K562 (cell line): Measurements from ENCODE around the gene TIPARP. TPM values are rescaled to one million over a fixed set of nuclear protein-coding genes. Genes with fewer than 3 reads are reported as not detected.
A peak's percentile ranks its signal among the peaks of the same experiment; 100 is the strongest.

Experiments
- ATAC-seq: fragments of 200-7000 bp; cut with Tn5 transposase; 3 replicates; pipeline ENCODE4 v1.9.1; 2020; ENCODE audit warnings: moderate library complexity
- BruUV-seq: library from RNA; stranded (reverse); fragments of 400-500 nt; replicated peaks from 2 replicates; lab custom pipeline; 2021; lab: Mats Ljungman, UMichigan
- CTCF ChIA-PET: fragments of 300-600 bp; formaldehyde crosslinking; extraction: SDS; loops from one replicate; lab custom pipeline; 2021; ENCODE audit warnings: low intra/inter-chr PET ratio; lab: Yijun Ruan, JAX
- POLR2A ChIA-PET: fragments of 300-600, 350-650 bp; sonication (Branson Sonifier 250); formaldehyde crosslinking; extraction: SDS; loops from one replicate; lab custom pipeline; 2021; ENCODE audit warnings: antibody characterized with exemption, inconsistent platforms; lab: Yijun Ruan, JAX
- DNase-seq, 4 experiments: peaks; one replicate each; pipeline versions ENCODE4 v3.0.0 to v3.0.0-alpha.2; 2011 to 2018; ENCODE audit warnings: low spot score in 3 of 4, mixed read lengths in 3 of 4; ENCODE audit errors: extremely low read depth in 1 of 4
- FAIRE-seq: peaks from 2 replicates; lab custom pipeline; 2011; peaks lifted over from hg19 to GRCh38; lab: Jason Lieb, UNC
- H2AFZ ChIP-seq: 2 replicates; pipeline ENCODE4 v1.6.0; 2011; ENCODE audit warnings: low read depth, low read length, control low read depth, inconsistent platforms
- H3K27ac ChIP-seq: fragments of 200-600 bp; 3 replicates; pipeline ENCODE4 v1.8.0; 2011; ENCODE audit warnings: low read depth, mild to moderate bottlenecking, control low read depth, inconsistent platforms, low read length, moderate library complexity, mixed read lengths; ENCODE audit errors: extremely low read depth
- H3K27me3 ChIP-seq, 2 experiments: fragments of 300-600 bp in 1 of 2; 2 replicates in 1 of 2; 3 replicates in 1 of 2; pipeline versions ENCODE4 v1.6.0 to v1.8.0; 2011; ENCODE audit warnings: inconsistent platforms in 2 of 2, low read length in 2 of 2, mild to moderate bottlenecking in 1 of 2, mixed read lengths in 1 of 2, moderate library complexity in 1 of 2; ENCODE audit not compliant: control insufficient read depth in 2 of 2, insufficient read depth in 2 of 2
- H3K36me3 ChIP-seq: fragments of 300-600 bp; 3 replicates; pipeline ENCODE4 v1.8.0; 2011; ENCODE audit warnings: mild to moderate bottlenecking, low read length, inconsistent platforms; ENCODE audit not compliant: control insufficient read depth, insufficient read depth
- H3K4me1 ChIP-seq, 2 experiments: fragments of 200-600 bp in 1 of 2; replicated peaks in 1 of 2; 2 replicates in 1 of 2; 3 replicates in 1 of 2; pipeline versions ENCODE4 v1.5.1 to v1.8.0; 2011; ENCODE audit warnings: inconsistent platforms in 2 of 2, low read length in 2 of 2, mild to moderate bottlenecking in 1 of 2, mixed read lengths in 1 of 2, moderate library complexity in 1 of 2; ENCODE audit not compliant: control insufficient read depth in 2 of 2, insufficient read depth in 2 of 2
- H3K4me2 ChIP-seq: 2 replicates; pipeline ENCODE4 v1.6.1; 2011; ENCODE audit warnings: low read length, control low read depth, inconsistent platforms, mixed read lengths; ENCODE audit not compliant: insufficient read depth
- H3K4me3 ChIP-seq: fragments of 200-600 bp; sonication (generic), shearing (Covaris generic); 2 replicates; pipeline ENCODE4 v1.5.1; 2016; ENCODE audit warnings: control low read depth, inconsistent platforms
- H3K79me2 ChIP-seq: fragments of 200-600 bp; 3 replicates; pipeline ENCODE4 v1.8.0; 2011; ENCODE audit warnings: low read length, inconsistent platforms; ENCODE audit not compliant: control insufficient read depth, insufficient read depth
- H3K9ac ChIP-seq, 2 experiments: 2 replicates each; pipeline versions ENCODE4 v1.6.0 to v1.6.1; 2011; ENCODE audit warnings: low read depth in 2 of 2, low read length in 2 of 2, control low read depth in 1 of 2, inconsistent platforms in 1 of 2, mild to moderate bottlenecking in 1 of 2, mixed read lengths in 1 of 2; ENCODE audit not compliant: insufficient read depth in 1 of 2
- H3K9me1 ChIP-seq: one replicate; pipeline ENCODE4 v1.6.0; 2011; ENCODE audit warnings: inconsistent platforms, mild to moderate bottlenecking, low read length, moderate library complexity; ENCODE audit not compliant: control insufficient read depth, insufficient read depth
- H3K9me3 ChIP-seq: replicated peaks from 2 replicates; pipeline ENCODE4 v1.5.1; 2011; ENCODE audit warnings: low read depth, low read length, inconsistent platforms; ENCODE audit not compliant: control insufficient read depth, insufficient read depth
- H4K20me1 ChIP-seq: replicated peaks from 2 replicates; pipeline ENCODE4 v1.6.1; 2011; ENCODE audit warnings: low read length, inconsistent platforms, mixed read lengths; ENCODE audit not compliant: control insufficient read depth, insufficient read depth
- ARID4B ChIP-seq: sonication (generic); formaldehyde crosslinking; IDR thresholded peaks from 2 replicates; pipeline ENCODE4 v1.8.0; 2022; ENCODE audit warnings: mild to moderate bottlenecking, missing genetic modification reagents
- BHLHE40 ChIP-seq: IDR thresholded peaks from 2 replicates; pipeline ENCODE4 v1.6.1; 2011; ENCODE audit warnings: low read length, improper control_type of control experiment
- BRD4 ChIP-seq: fragments of 200-600 bp; sonication (generic); IDR thresholded peaks from 2 replicates; pipeline ENCODE4 v1.6.1; 2017; ENCODE audit warnings: inconsistent platforms
- HDGF ChIP-seq: fragments of 450-650 bp; IDR thresholded peaks from 2 replicates; pipeline ENCODE4 v1.6.1; 2016
- HSF4 ChIP-seq: fragments of 250-450 bp; sonication (Bioruptor Pico); IDR thresholded peaks from 2 replicates; pipeline ENCODE4 v2.1.2; 2022; ENCODE audit warnings: mild to moderate bottlenecking, moderate library complexity, borderline replicate concordance
- KLF16 ChIP-seq: IDR thresholded peaks from 2 replicates; pipeline ENCODE4 v1.6.1; 2016; ENCODE audit warnings: antibody characterized with exemption
- RAD21 ChIP-seq, 2 experiments: fragments of 250-450 bp in 1 of 2; fragments of 450-650 bp in 1 of 2; sonication (Bioruptor Pico) in 1 of 2; formaldehyde crosslinking in 1 of 2; IDR thresholded peaks in 1 of 2; conservative IDR thresholded peaks in 1 of 2; 2 replicates each; pipeline versions ENCODE4 v1.4.0 to v1.8.0; 2020 to 2022; ENCODE audit warnings: mild to moderate bottlenecking in 2 of 2, moderate library complexity in 1 of 2
- TFAM ChIP-seq: fragments of 250-450 bp; sonication (Bioruptor Pico); conservative IDR thresholded peaks from 2 replicates; pipeline ENCODE4 v1.5.0; 2021; ENCODE audit warnings: mild to moderate bottlenecking, moderate library complexity
- WGBS: fragments of 100-300 bp; shearing (Covaris generic); methylation state at CpG from one replicate; pipeline ENCODE4 v1.1.6; 2016; ENCODE audit warnings: low coverage, mixed read lengths; ENCODE audit not compliant: insufficient coverage; ENCODE audit errors: missing lambda C conversion rate; 5-methylcytosine and 5-hydroxymethylcytosine counted together
- in situ Hi-C: fragments of 300-500 bp; cut with MboI; formaldehyde crosslinking; loops from 4 replicates; pipeline ENCODE4 v1.15.0; 2018; ENCODE audit warnings: inconsistent platforms, mixed read lengths
- intact Hi-C: fragments of 100-400 bp; cut with micrococcal nuclease; formaldehyde crosslinking; loops from 2 replicates; pipeline ENCODE4 v1.14.2; 2022
- polyA plus RNA-seq, 8 experiments: library from polyadenylated mRNA; depleted of rRNA in 4 of 8; stranded (reverse) in 5 of 8; unstranded in 3 of 8; fragments of >200 nt; fragmentation: Nextera tagmentation in 2 of 8; fragmentation: Illumina TruSeq in 1 of 8; extraction: Ambion mirVana in 2 of 8; extraction: Trizol in 1 of 8; gene quantifications; 2 replicates each; pipeline versions ENCODE4 v1.2.1 to v1.2.3, GENCODE V29; 2011 to 2014; ENCODE audit warnings: inconsistent platforms in 1 of 8, missing spikeins in 1 of 8
- total RNA-seq, 7 experiments: library from RNA; depleted of rRNA in 6 of 7; stranded (reverse); fragments of >200 nt in 6 of 7; fragmentation: Illumina TruSeq in 2 of 7; extraction: Trizol in 2 of 7; gene quantifications; 2 replicates each; pipeline versions ENCODE4 v1.2.1 to v1.2.3, GENCODE V29; 2011 to 2021; ENCODE audit warnings: low replicate concordance in 1 of 7
- TF ChIP-seq, protein P1 (sequence below): fragments of 150-350 bp; IDR thresholded peaks from 2 replicates; pipeline ENCODE4 v1.6.1; 2014; ENCODE audit warnings: low read depth, mild to moderate bottlenecking, low read length, borderline replicate concordance

The TIPARP gene
- total and polyA plus RNA-seq, 9 of the 15 experiments (the other 6 are each of a cell fraction or from before 2014, with no cell fraction given): 2.4 to 29.4 (median 15.1) TPM

- BruUV-seq: no TSS peak
- Histone ChIP-seq H3K9me1 (no peaks in the 10 kb centered on the region), H3K4me3 (no peak overlapping the region), H3K27ac (no peak overlapping the region), H3K9me3 (no peaks in the 10 kb centered on the region), H3K4me2 (no peak overlapping the region), H3K27me3 (no peaks in the 10 kb centered on the region), H3K4me1 (0 out of 5 replicates have a peak, but pooled peaks cover 0 to 4% of the 10 kb centered on the region in 2 experiments), H3K9ac (no peak overlapping the region), H3K36me3 (no peaks in the 10 kb centered on the region), H3K79me2 (no peaks in the 10 kb centered on the region), H4K20me1 (no peaks in the 10 kb centered on the region), H2AFZ (no peak overlapping the region)
- in situ Hi-C loops (no loop called here), intact Hi-C loops (no loop called here)
- WGBS: 37% methylated on average over 5 of the region's 5 CpGs
- no peak for ATAC-seq
- TF ChIP-seq BHLHE40 (no peak), RAD21 (CRISPR knock-in tag; conservative IDR thresholded peaks at IDR 0.05 in 1 of 2, IDR thresholded peaks at IDR 0.05 in 1 of 2) (peak in 1 of 2 experiments; percentile 11; a peak in 1 of 4 replicates), KLF16 (no peak)
- ChIA-PET CTCF (no interaction called here), POLR2A (no interaction called here)
- DNase-seq: no peak
- FAIRE-seq: no peak
Measured at GRCh38 chr3:156743859-156744258, 69.5 kb downstream of the TIPARP start.

DNA sequence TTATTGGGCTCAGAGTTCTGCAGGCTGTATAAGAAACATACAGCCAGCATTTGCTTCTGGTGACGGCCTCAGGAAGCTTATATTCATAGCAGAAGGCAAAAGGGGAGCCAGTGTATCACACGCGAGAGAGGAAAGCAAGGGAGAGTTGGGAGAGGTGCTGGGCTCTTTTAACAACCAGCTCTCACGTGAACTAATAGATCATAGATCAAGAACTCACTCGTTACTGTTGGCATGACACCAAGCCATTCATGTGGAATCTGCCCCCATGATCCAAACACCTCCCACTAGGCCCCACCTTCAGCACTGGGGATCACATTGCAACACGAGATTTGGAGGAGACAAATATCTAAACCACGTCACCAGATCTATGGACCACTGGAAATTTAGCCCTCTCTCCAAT, 70.2 kb downstream of the TIPARP start:
- POLR2A ChIA-PET: no interaction called here
- TF ChIP-seq, protein P1, sequence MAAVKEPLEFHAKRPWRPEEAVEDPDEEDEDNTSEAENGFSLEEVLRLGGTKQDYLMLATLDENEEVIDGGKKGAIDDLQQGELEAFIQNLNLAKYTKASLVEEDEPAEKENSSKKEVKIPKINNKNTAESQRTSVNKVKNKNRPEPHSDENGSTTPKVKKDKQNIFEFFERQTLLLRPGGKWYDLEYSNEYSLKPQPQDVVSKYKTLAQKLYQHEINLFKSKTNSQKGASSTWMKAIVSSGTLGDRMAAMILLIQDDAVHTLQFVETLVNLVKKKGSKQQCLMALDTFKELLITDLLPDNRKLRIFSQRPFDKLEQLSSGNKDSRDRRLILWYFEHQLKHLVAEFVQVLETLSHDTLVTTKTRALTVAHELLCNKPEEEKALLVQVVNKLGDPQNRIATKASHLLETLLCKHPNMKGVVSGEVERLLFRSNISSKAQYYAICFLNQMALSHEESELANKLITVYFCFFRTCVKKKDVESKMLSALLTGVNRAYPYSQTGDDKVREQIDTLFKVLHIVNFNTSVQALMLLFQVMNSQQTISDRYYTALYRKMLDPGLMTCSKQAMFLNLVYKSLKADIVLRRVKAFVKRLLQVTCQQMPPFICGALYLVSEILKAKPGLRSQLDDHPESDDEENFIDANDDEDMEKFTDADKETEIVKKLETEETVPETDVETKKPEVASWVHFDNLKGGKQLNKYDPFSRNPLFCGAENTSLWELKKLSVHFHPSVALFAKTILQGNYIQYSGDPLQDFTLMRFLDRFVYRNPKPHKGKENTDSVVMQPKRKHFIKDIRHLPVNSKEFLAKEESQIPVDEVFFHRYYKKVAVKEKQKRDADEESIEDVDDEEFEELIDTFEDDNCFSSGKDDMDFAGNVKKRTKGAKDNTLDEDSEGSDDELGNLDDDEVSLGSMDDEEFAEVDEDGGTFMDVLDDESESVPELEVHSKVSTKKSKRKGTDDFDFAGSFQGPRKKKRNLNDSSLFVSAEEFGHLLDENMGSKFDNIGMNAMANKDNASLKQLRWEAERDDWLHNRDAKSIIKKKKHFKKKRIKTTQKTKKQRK: no peak
- TF ChIP-seq TFAM (CRISPR knock-in tag): no peak
- no peak for TF ChIP-seq BRD4
- TF ChIP-seq HSF4: no peak
- no peak for TF ChIP-seq HDGF
- TF ChIP-seq ARID4B (CRISPR knock-in tag): no peak

More for the DNA sequence above, 70.2 kb downstream of the TIPARP start:
- Histone ChIP-seq H3K4me3 (no peak overlapping the region), H3K27ac (no peak overlapping the region), H3K9me3 (no peaks in the 10 kb centered on the region), H3K27me3 (no peaks in the 10 kb centered on the region), H3K9ac (no peak overlapping the region), H3K4me2 (no peak overlapping the region), H3K79me2 (no peaks in the 10 kb centered on the region), H3K9me1 (no peaks in the 10 kb centered on the region), H3K36me3 (no peaks in the 10 kb centered on the region), H2AFZ (no peak overlapping the region), H3K4me1 (0 out of 5 replicates have a peak, but pooled peaks cover 0 to 4% of the 10 kb centered on the region in 2 experiments), H4K20me1 (no peaks in the 10 kb centered on the region)
- BruUV-seq: no TSS peak
- FAIRE-seq (no peak), DNase-seq (no peak), ATAC-seq (no peak)
- CTCF ChIA-PET: no interaction called here
- 27% methylated on average over 7 of the region's 7 CpGs for WGBS
- intact Hi-C loops (no loop called here), in situ Hi-C loops (no loop called here)
